Gastroesophageal sphincter (tissue), 4 donors: ENCODE data around the gene RPL13. TPM values are rescaled to one million over a fixed set of nuclear protein-coding genes. Genes with fewer than 3 reads are reported as not detected.

Experiments
- ATAC-seq: fragments of 150-250 bp; one replicate; pipeline ENCODE4 v1.9.1; 2016; ENCODE audit warnings: mild to moderate bottlenecking, moderate library complexity
- H3K27ac ChIP-seq, 4 donors: fragments of 200-600 bp; sonication (generic) in 3 of 4; 1 replicate in 3 of 4; 2 replicates in 1 of 4; pipeline ENCODE4 v1.5.1; 2016 to 2019
- H3K27me3 ChIP-seq: fragments of 200-600 bp; sonication (generic); one replicate; pipeline ENCODE4 v1.5.1; 2019
- H3K36me3 ChIP-seq, 2 donors: fragments of 200-600 bp; sonication (generic); one replicate each; pipeline ENCODE4 v1.5.1; 2019; ENCODE audit warnings: control low read depth in 1 of 2
- H3K4me1 ChIP-seq, 3 donors: fragments of 200-600 bp; sonication (generic); 1 replicate in 2 of 3; 2 replicates in 1 of 3; pipeline ENCODE4 v1.5.1; 2016 to 2019; ENCODE audit warnings: control low read depth in 2 of 3
- H3K4me3 ChIP-seq, 2 donors: fragments of 200-600 bp; sonication (generic); one replicate each; pipeline ENCODE4 v1.5.1; 2019; ENCODE audit warnings: mild to moderate bottlenecking in 1 of 2, moderate library complexity in 1 of 2
- H3K9me3 ChIP-seq, 3 donors: fragments of 200-600 bp; sonication (generic); one replicate each; pipeline ENCODE4 v1.5.1; 2017 to 2019; ENCODE audit warnings: control low read depth in 2 of 3
- CTCF ChIP-seq, 4 experiments: fragments of 200-600 bp in 2 of 4; fragments of 450-650 bp in 2 of 4; sonication (generic) in 1 of 4; IDR thresholded peaks; one replicate each; pipeline ENCODE4 v1.5.1; 2017 to 2019; ENCODE audit warnings: antibody characterized with exemption in 4 of 4, mild to moderate bottlenecking in 2 of 4, moderate library complexity in 2 of 4
- EP300 ChIP-seq: sonication (generic); formaldehyde crosslinking; IDR thresholded peaks from one replicate; pipeline ENCODE4 v1.6.1; 2017; ENCODE audit warnings: antibody characterized with exemption, mild to moderate bottlenecking
- POLR2A ChIP-seq, 2 donors: fragments of 450-650 bp; IDR thresholded peaks; one replicate each; pipeline ENCODE4 v1.6.1; 2017; ENCODE audit warnings: antibody characterized with exemption in 2 of 2, mild to moderate bottlenecking in 2 of 2, moderate library complexity in 1 of 2
- POLR2AphosphoS5 ChIP-seq: sonication (generic); formaldehyde crosslinking; IDR thresholded peaks from one replicate; pipeline ENCODE4 v1.6.1; 2017; ENCODE audit warnings: antibody characterized with exemption
- WGBS, 2 donors: methylation state at CpG; one replicate each; pipeline ENCODE4 v1.1.5; 2018; ENCODE audit warnings: low coverage in 1 of 2; 5-methylcytosine and 5-hydroxymethylcytosine counted together
- total RNA-seq, 4 donors: library from RNA; depleted of rRNA; stranded (reverse); fragments of >200 nt; gene quantifications; one replicate each; pipeline ENCODE4 v1.1.0, GENCODE V29; 2016

The RPL13 gene
- total RNA-seq, 4 donors from 2014 or later: 2,888 to 7,342 (median 4,676) TPM

GRCh38 chr16:89607453-89607852 lies 47.0 kb downstream of the RPL13 start:
- TF ChIP-seq CTCF (IDR thresholded peaks at IDR 0.05): no peak
- TF ChIP-seq EP300: no peak
- TF ChIP-seq POLR2A (IDR thresholded peaks at IDR 0.05): no peak
- no peak for TF ChIP-seq POLR2AphosphoS5
- 63 to 70% methylated on average over 2 to 5 of the region's 9 CpGs for WGBS, 2 donors
- H3K36me3 ChIP-seq: no peaks in the 10 kb centered on the region
- no peak for ATAC-seq
- H3K27me3 ChIP-seq: peaks cover 78% of the 10 kb centered on the region
- no peak overlapping the region for H3K4me3 ChIP-seq
- H3K4me1 ChIP-seq: peaks cover 0 to 7% (median 0%) of the 10 kb centered on the region in 3 donors
- no peak overlapping the region for H3K27ac ChIP-seq
- no peaks in the 10 kb centered on the region for H3K9me3 ChIP-seq

- WGBS, 2 donors: 78 to 82% methylated on average over 14 to 31 of the region's 32 CpGs
- H3K9me3 ChIP-seq: no peaks in the 10 kb centered on the region
- ATAC-seq: no peak
- H3K27ac ChIP-seq: no peak overlapping the region
- peaks cover 78% of the 10 kb centered on the region for H3K27me3 ChIP-seq
- H3K4me3 ChIP-seq: no peak overlapping the region
- TF ChIP-seq POLR2AphosphoS5: no peak
- TF ChIP-seq CTCF (IDR thresholded peaks at IDR 0.05): no peak
- no peak for TF ChIP-seq POLR2A (IDR thresholded peaks at IDR 0.05)
- TF ChIP-seq EP300: no peak
- no peaks in the 10 kb centered on the region for H3K4me1 ChIP-seq
- H3K36me3 ChIP-seq: no peaks in the 10 kb centered on the region
Observed at GRCh38 chr16:89607937-89608740, 47.7 kb downstream of the RPL13 start.

- WGBS, 2 donors: 42 to 67% methylated on average over 1 of the region's 1 CpG
Observed at GRCh38 chr16:89610108-89610453, 49.6 kb downstream of the RPL13 start.

GRCh38 chr16:89612415-89613166 lies 52.1 kb downstream of the RPL13 start:
- Histone ChIP-seq H3K4me1 (no peaks in the 10 kb centered on the region), H3K9me3 (no peaks in the 10 kb centered on the region), H3K36me3 (no peaks in the 10 kb centered on the region), H3K27me3 (peaks cover 86% of the 10 kb centered on the region), H3K4me3 (no peak overlapping the region), H3K27ac (no peak overlapping the region)
- 68 to 81% methylated on average over 15 to 20 of the region's 20 CpGs for WGBS, 2 donors
- no peak for ATAC-seq
- TF ChIP-seq EP300 (no peak), CTCF (IDR thresholded peaks at IDR 0.05) (no peak), POLR2A (IDR thresholded peaks at IDR 0.05) (no peak), POLR2AphosphoS5 (no peak)

More at GRCh38 chr16:89610108-89610453, 49.6 kb downstream of the RPL13 start:
- no peak for TF ChIP-seq POLR2A (IDR thresholded peaks at IDR 0.05)
- no peak for TF ChIP-seq CTCF (IDR thresholded peaks at IDR 0.05)
- TF ChIP-seq EP300: no peak
- no peak for TF ChIP-seq POLR2AphosphoS5
- no peaks in the 10 kb centered on the region for H3K36me3 ChIP-seq
- H3K27me3 ChIP-seq: peaks cover 81% of the 10 kb centered on the region
- H3K4me1 ChIP-seq: no peaks in the 10 kb centered on the region
- H3K4me3 ChIP-seq: no peak overlapping the region
- H3K27ac ChIP-seq: no peak overlapping the region
- H3K9me3 ChIP-seq: no peaks in the 10 kb centered on the region
- no peak for ATAC-seq
